ENCODE measurements around the gene TNRC6C. TPM values are rescaled to one million over a fixed set of nuclear protein-coding genes. Genes with fewer than 3 reads are reported as not detected.

TNRC6C gene
- total and polyA plus RNA-seq, 2 of the 13 experiments (the other 11 are each of a cell fraction or from before 2014, with no cell fraction given), result 0.66 to 4.9 TPM

GRCh38 chr17:78140169-78141051 is 181.9 kb downstream of the TNRC6C start (continued):
- TF ChIP-seq AFF4 (CRISPR knock-in tag; IDR thresholded peaks at IDR 0.05) (no peak), SSRP1 (CRISPR knock-in tag; IDR thresholded peaks at IDR 0.05) (no peak), SP5 (CRISPR knock-in tag; IDR thresholded peaks at IDR 0.05; ENCODE audit: borderline replicate concordance, low read depth) (peak; percentile 56), BCL3 (CRISPR knock-in tag; IDR thresholded peaks at IDR 0.05) (peak; percentile 65; the same call in 1 of the 2 replicates), ZSCAN9 (CRISPR knock-in tag; IDR thresholded peaks at IDR 0.05; ENCODE audit: borderline replicate concordance) (no peak), ELF1 (CRISPR knock-in tag; IDR thresholded peaks at IDR 0.05) (no peak), ZNF362 (CRISPR knock-in tag; IDR thresholded peaks at IDR 0.05; ENCODE audit: borderline replicate concordance) (peak; percentile 54; the same call in 1 of the 2 replicates), ZBED4 (CRISPR knock-in tag; IDR thresholded peaks at IDR 0.05; ENCODE audit: borderline replicate concordance) (peak; percentile 49; the same call in 1 of the 2 replicates), RAD21 (CRISPR knock-in tag; IDR thresholded peaks at IDR 0.05) (no peak), HHEX (CRISPR knock-in tag; IDR thresholded peaks at IDR 0.05) (no peak), HBP1 (CRISPR knock-in tag; IDR thresholded peaks at IDR 0.05; ENCODE audit: low read depth) (0 out of 2 replicates have a peak, but pooled peaks have one; percentile 16), HMGXB4 (CRISPR knock-in tag; IDR thresholded peaks at IDR 0.05; ENCODE audit: borderline replicate concordance in 1 of 2, low read depth in 1 of 2) (peak in 1 of 2 experiments; percentile 21; a peak in 1 of 4 replicates), PITX1 (CRISPR knock-in tag; IDR thresholded peaks at IDR 0.05) (peak; percentile 64; the same call in 1 of the 2 replicates)
